MM.1S (cell line): ENCODE results near the gene SPAST.
"Not testable (repeated sequence)": the region's sequence is repeated elsewhere in the genome, so short reads cannot be mapped to it uniquely, and the experiment has no call there.

Experiments
- DNase-seq: peaks from one replicate; pipeline ENCODE4 v3.0.0-alpha.2; 2015
- H2AFZ ChIP-seq: fragments of 300-600 bp; sonication (generic); 2 replicates; pipeline ENCODE4 v1.6.0; 2016; ENCODE audit warnings: antibody characterized with exemption, low read length
- H3F3A ChIP-seq: fragments of 300-600 bp; sonication (generic); 2 replicates; pipeline ENCODE4 v1.6.1; 2016; ENCODE audit warnings: mild to moderate bottlenecking, antibody characterized with exemption, low read length, moderate library complexity, mixed read lengths; ENCODE audit not compliant: insufficient read depth
- H3K27ac ChIP-seq: fragments of 300-600 bp; sonication (generic); 2 replicates; pipeline ENCODE4 v1.5.1; 2016; ENCODE audit warnings: mild to moderate bottlenecking, low read length
- H3K27me3 ChIP-seq: fragments of 300-600 bp; sonication (generic); replicated peaks from 2 replicates; pipeline ENCODE4 v1.6.0; 2016; ENCODE audit warnings: low read length; ENCODE audit not compliant: insufficient read depth
- H3K36me3 ChIP-seq: fragments of 300-600 bp; sonication (generic); replicated peaks from 2 replicates; pipeline ENCODE4 v1.6.1; 2016; ENCODE audit warnings: mild to moderate bottlenecking, low read length, mixed read lengths; ENCODE audit not compliant: insufficient read depth
- H3K4me1 ChIP-seq: fragments of 300-600 bp; sonication (generic); 2 replicates; pipeline ENCODE4 v1.6.1; 2016; ENCODE audit warnings: low read length, mixed read lengths
- H3K4me2 ChIP-seq: fragments of 300-600 bp; sonication (generic); 2 replicates; pipeline ENCODE4 v1.6.0; 2016; ENCODE audit warnings: low read depth, low read length
- H3K4me3 ChIP-seq: fragments of 300-600 bp; sonication (generic); 2 replicates; pipeline ENCODE4 v1.5.1; 2016; ENCODE audit warnings: low read length, mixed read lengths
- H3K79me2 ChIP-seq: fragments of 300-600 bp; sonication (generic); 2 replicates; pipeline ENCODE4 v1.6.1; 2016; ENCODE audit warnings: mixed run types, low read length, mixed read lengths
- H3K9ac ChIP-seq: fragments of 300-600 bp; sonication (generic); 2 replicates; pipeline ENCODE4 v1.6.1; 2016; ENCODE audit warnings: low read length, mixed read lengths
- H3K9me2 ChIP-seq: fragments of 300-600 bp; sonication (generic); replicated peaks from 2 replicates; pipeline ENCODE4 v1.6.1; 2016; ENCODE audit warnings: mild to moderate bottlenecking, low read length, mixed read lengths; ENCODE audit not compliant: insufficient read depth
- H3K9me3 ChIP-seq: fragments of 300-600 bp; sonication (generic); replicated peaks from 2 replicates; pipeline ENCODE4 v1.6.1; 2016; ENCODE audit warnings: mild to moderate bottlenecking, low read length, mixed read lengths; ENCODE audit not compliant: insufficient read depth
- H4K20me1 ChIP-seq: fragments of 300-600 bp; sonication (generic); 2 replicates; pipeline ENCODE4 v1.6.1; 2016; ENCODE audit warnings: mild to moderate bottlenecking, low read length, moderate library complexity, mixed read lengths; ENCODE audit not compliant: insufficient read depth
- EZH2 ChIP-seq: fragments of 300-600 bp; sonication (generic); optimal IDR thresholded peaks from 2 replicates; pipeline ENCODE3; 2017; ENCODE audit warnings: low read depth, mild to moderate bottlenecking, antibody characterized with exemption, low read length, mixed read lengths
- EZH2phosphoT487 ChIP-seq: fragments of 300-600 bp; sonication (generic); IDR thresholded peaks from 2 replicates; pipeline ENCODE4 v1.6.1; 2018; ENCODE audit warnings: antibody characterized with exemption, low read length
- TF ChIP-seq, protein P1 (sequence below): fragments of 300-600 bp; sonication (generic); IDR thresholded peaks from 2 replicates; pipeline ENCODE4 v1.5.1; 2016; ENCODE audit warnings: antibody characterized with exemption, low read length, mixed read lengths

SPAST gene

GRCh38 chr2:32159678-32160077 is 96.3 kb downstream of the SPAST start:
- Histone ChIP-seq H4K20me1 (no peaks in the 10 kb centered on the region), H3K9me3 (no peaks in the 10 kb centered on the region), H3K4me1 (no peaks in the 10 kb centered on the region), H3K9me2 (no peaks in the 10 kb centered on the region), H3K27ac (no peak overlapping the region), H3K36me3 (no peaks in the 10 kb centered on the region), H3F3A (no peaks in the 10 kb centered on the region), H3K27me3 (no peaks in the 10 kb centered on the region), H3K79me2 (no peaks in the 10 kb centered on the region), H3K9ac (no peak overlapping the region), H3K4me2 (no peak overlapping the region), H3K4me3 (no peak overlapping the region), H2AFZ (no peak overlapping the region)
- no peak for DNase-seq
- TF ChIP-seq, protein P1, sequence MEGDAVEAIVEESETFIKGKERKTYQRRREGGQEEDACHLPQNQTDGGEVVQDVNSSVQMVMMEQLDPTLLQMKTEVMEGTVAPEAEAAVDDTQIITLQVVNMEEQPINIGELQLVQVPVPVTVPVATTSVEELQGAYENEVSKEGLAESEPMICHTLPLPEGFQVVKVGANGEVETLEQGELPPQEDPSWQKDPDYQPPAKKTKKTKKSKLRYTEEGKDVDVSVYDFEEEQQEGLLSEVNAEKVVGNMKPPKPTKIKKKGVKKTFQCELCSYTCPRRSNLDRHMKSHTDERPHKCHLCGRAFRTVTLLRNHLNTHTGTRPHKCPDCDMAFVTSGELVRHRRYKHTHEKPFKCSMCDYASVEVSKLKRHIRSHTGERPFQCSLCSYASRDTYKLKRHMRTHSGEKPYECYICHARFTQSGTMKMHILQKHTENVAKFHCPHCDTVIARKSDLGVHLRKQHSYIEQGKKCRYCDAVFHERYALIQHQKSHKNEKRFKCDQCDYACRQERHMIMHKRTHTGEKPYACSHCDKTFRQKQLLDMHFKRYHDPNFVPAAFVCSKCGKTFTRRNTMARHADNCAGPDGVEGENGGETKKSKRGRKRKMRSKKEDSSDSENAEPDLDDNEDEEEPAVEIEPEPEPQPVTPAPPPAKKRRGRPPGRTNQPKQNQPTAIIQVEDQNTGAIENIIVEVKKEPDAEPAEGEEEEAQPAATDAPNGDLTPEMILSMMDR: no peak
- no peak for TF ChIP-seq EZH2
- no peak for TF ChIP-seq EZH2phosphoT487

GRCh38 chr2:32161296-32161695 is 97.9 kb downstream of the SPAST start:
- no peak overlapping the region for H3K9ac ChIP-seq
- H3F3A ChIP-seq: peaks cover 6% of the 10 kb centered on the region; the same call in 1 of the 2 replicates
- DNase-seq: no peak
- H3K27me3 ChIP-seq: no peaks in the 10 kb centered on the region
- H3K4me3 ChIP-seq: no peak overlapping the region
- no peaks in the 10 kb centered on the region for H3K4me1 ChIP-seq
- no peak for TF ChIP-seq EZH2phosphoT487
- TF ChIP-seq EZH2: no peak
- TF ChIP-seq, protein P1: no peak
- H3K9me2 ChIP-seq: no peaks in the 10 kb centered on the region
- H4K20me1 ChIP-seq: no peaks in the 10 kb centered on the region
- no peak overlapping the region for H2AFZ ChIP-seq
- H3K79me2 ChIP-seq: peaks cover 5% of the 10 kb centered on the region
- H3K27ac ChIP-seq: no peak overlapping the region
- H3K9me3 ChIP-seq: no peaks in the 10 kb centered on the region
- no peak overlapping the region for H3K4me2 ChIP-seq
- no peaks in the 10 kb centered on the region for H3K36me3 ChIP-seq

GRCh38 chr2:32164254-32164653 is 100.9 kb downstream of the SPAST start:
- H3K36me3 ChIP-seq, H3K27me3 ChIP-seq, H3K9me2 ChIP-seq, H3F3A ChIP-seq, H3K4me3 ChIP-seq, H3K4me1 ChIP-seq, H2AFZ ChIP-seq, H3K9ac ChIP-seq, H3K27ac ChIP-seq, H3K9me3 ChIP-seq, H4K20me1 ChIP-seq, DNase-seq, H3K4me2 ChIP-seq: not testable (repeated sequence)
- H3K79me2 ChIP-seq: peaks cover 25% of the 10 kb centered on the region

DNA sequence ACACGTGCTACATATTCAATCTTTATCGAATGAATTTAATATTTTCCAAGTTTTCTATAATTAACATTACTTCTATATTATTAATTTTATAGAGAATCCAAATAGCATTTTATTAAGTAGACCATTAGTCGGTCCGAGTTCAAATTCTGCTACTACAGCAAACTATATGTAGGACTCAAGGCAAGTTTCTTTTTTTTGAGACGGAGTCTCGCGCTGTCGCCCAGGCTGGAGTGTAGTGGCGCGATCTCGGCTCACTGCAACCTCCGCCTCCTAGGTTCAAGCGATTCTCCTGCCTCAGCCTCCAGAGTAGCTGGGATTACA is 101.6 kb downstream of the SPAST start:
- H3K79me2 ChIP-seq: peaks cover 25% of the 10 kb centered on the region
- peak overlapping the region; percentile 73 for H2AFZ ChIP-seq

More for the DNA sequence above, 101.6 kb downstream of the SPAST start:
- not testable (repeated sequence) for H3K27me3 ChIP-seq, H3K9me2 ChIP-seq, H3K9me3 ChIP-seq, DNase-seq, H3F3A ChIP-seq, H3K4me1 ChIP-seq, H4K20me1 ChIP-seq, H3K36me3 ChIP-seq
- Histone ChIP-seq H3K4me3 (peak overlapping the region; percentile 83), H3K27ac (peak overlapping the region; percentile 70; the same call in 1 of the 2 replicates), H3K4me2 (peak overlapping the region; percentile 35; the same call in 1 of the 2 replicates), H3K9ac (peak overlapping the region; percentile 71)
